Colon (tissue), 2 donors: Measurements from ENCODE around the gene VWA2.

ENCODE experiments used
- FAIRE-seq: peaks from 2 replicates; lab custom pipeline; 2012; peaks lifted over from hg19 to GRCh38; lab: Jason Lieb, UNC
- donor health status: control.
- donor health status: control.

Gene VWA2

GRCh38 chr10:114246679-114247305 lies 7.7 kb downstream of the VWA2 start:
- FAIRE-seq, result no peak

- FAIRE-seq, result no peak
Observed at GRCh38 chr10:114250236-114250635, 11.2 kb downstream of the VWA2 start.

- FAIRE-seq, result no peak
Observed at GRCh38 chr10:114250716-114251115, 11.7 kb downstream of the VWA2 start.

- FAIRE-seq, result no peak
Observed at GRCh38 chr10:114252092-114252491, 13.0 kb downstream of the VWA2 start.

GRCh38 chr10:114252883-114253282 lies 13.8 kb downstream of the VWA2 start:
- FAIRE-seq, result no peak

GRCh38 chr10:114255227-114255626 lies 16.2 kb downstream of the VWA2 start:
- no peak for FAIRE-seq

- no peak for FAIRE-seq
Observed at GRCh38 chr10:114256008-114256765, 17.1 kb downstream of the VWA2 start.

- no peak for FAIRE-seq
Observed at GRCh38 chr10:114256822-114257221, 17.8 kb downstream of the VWA2 start.

GRCh38 chr10:114257498-114257897 lies 18.4 kb downstream of the VWA2 start:
- FAIRE-seq, result no peak

GRCh38 chr10:114258274-114258840 lies 19.3 kb downstream of the VWA2 start:
- FAIRE-seq, result peak; percentile 58

- FAIRE-seq, result no peak
Observed at GRCh38 chr10:114259824-114260223, 20.8 kb downstream of the VWA2 start.

GRCh38 chr10:114260366-114260765 lies 21.3 kb downstream of the VWA2 start:
- FAIRE-seq, result no peak

- FAIRE-seq, result no peak
Observed at GRCh38 chr10:114261076-114261475, 22.0 kb downstream of the VWA2 start.

GRCh38 chr10:114262496-114262895 lies 23.4 kb downstream of the VWA2 start:
- no peak for FAIRE-seq

GRCh38 chr10:114265392-114266053 lies 26.5 kb downstream of the VWA2 start:
- FAIRE-seq, result no peak

GRCh38 chr10:114266521-114266920 lies 27.5 kb downstream of the VWA2 start:
- FAIRE-seq, result no peak

GRCh38 chr10:114271075-114271778 lies 32.2 kb downstream of the VWA2 start:
- FAIRE-seq, result no peak

GRCh38 chr10:114271779-114272167 lies 32.7 kb downstream of the VWA2 start:
- FAIRE-seq, result no peak

GRCh38 chr10:114272696-114273095 lies 33.6 kb downstream of the VWA2 start:
- FAIRE-seq, result no peak

GRCh38 chr10:114273910-114274309 lies 34.9 kb downstream of the VWA2 start:
- FAIRE-seq, result no peak

GRCh38 chr10:114274616-114275453 lies 35.8 kb downstream of the VWA2 start:
- no peak for FAIRE-seq
